ENCODE data around the gene WDCP.

WDCP gene

DNA sequence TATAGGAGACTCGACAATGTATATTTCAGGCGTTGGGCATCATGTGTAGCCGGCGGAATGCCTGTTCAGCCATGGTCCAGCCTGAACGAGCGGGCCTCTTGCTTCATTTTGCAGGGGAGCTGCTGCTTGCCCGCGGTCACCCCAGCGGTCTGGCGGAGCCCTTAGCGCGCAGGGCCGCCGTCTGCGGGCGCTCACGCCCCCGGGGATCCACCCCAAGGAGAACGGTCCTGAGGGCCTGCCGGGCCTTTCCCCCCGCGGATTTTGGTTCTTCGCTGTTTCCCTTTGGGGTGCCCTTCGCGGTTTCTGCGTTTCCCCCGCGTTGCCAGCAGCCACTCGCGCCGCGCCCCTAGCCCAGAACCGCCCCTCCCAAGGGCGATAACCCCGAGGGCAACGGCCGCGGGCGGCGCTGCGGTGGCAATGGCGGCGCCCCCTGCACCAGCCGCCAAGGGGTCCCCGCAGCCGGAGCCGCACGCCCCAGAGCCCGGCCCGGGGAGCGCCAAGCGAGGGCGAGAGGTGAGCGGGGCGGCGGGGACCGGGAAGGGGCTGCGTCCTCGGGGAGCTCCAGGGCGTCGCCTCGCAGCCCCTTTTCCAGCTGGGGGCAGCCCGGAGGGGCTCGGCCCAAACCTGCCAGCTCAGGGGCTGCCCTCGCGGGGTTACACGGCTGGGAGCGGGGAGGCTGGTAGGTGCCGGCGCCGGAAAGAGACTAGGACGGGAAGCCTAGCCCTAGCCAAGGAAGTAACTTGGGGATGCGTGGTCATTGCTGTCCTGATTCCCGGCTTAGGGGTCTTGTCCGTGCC lies 37.3 kb downstream of the WDCP start, which contains the start of gene MFSD2B:
Gene MFSD2B, plus strand, starts transcription at position 406 of the 797 bp plus-strand sequence. Its CDS starts 12 bp downstream, at position 418.
- peak within 1 kb of the TSS; percentile 37; the same call in 1 of the 2 replicates for H3K4me3 ChIP-seq (ENCODE audit: low read length)
- TF ChIP-seq ZNF274 (IDR thresholded peaks at IDR 0.05; ENCODE audit: low read depth, low read length): no peak

DNA sequence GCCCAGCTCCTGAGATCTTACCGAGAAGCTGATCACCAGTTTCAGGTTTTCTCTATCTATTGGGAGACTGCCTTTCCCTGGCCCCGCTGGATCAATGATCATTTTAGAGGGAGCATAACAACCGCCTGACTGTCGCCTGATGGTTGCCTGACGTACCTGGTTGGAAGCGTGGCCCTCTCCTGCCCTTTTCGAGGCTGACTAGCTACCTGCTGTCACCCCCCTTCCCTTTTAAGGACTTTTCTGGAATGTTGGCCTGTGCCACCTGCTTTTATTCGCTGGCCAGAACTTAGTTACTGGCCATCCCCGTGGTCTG lies 37.9 kb downstream of the WDCP start:
- no peak for TF ChIP-seq ZNF274 (IDR thresholded peaks at IDR 0.05; ENCODE audit: low read depth, low read length)
- no peak overlapping the region; the same call in 1 of the 2 replicates for H3K4me3 ChIP-seq (ENCODE audit: low read length)

DNA sequence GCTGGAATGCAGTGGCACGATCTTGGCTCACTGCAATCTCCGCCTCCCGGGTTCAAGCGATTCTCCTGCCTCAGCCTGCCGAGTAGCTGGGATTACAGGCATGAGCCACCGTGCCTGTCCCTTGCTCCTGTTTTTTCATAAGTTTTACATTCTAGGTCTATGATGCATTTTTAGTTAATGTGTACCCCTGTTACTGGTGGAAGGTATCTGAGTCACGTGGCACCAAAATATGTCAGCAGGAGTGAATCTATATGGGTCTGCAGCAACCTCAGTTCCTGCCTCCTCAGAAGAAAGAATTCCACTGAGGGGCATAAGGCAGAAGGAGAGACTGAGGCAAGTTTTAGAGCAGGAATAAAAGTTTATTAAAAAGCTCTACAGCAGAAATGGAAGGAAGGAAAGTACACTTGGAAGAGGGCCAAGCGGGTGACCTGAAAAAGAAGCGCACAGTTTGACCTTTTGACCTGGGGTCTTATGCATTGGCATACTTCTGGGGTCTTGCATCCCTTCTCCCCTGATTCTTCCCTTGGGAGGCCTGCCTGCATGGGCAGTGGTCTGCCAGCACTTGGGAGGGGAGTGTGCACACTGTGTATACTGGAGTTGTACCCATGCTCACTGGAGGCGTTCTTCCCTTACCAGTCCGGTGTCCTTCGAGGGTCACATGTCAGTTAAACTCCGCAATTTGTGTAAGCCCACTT lies 38.4 kb downstream of the WDCP start:
- no peak for TF ChIP-seq ZNF274 (IDR thresholded peaks at IDR 0.05; ENCODE audit: low read depth, low read length)
- H3K4me3 ChIP-seq (ENCODE audit: low read length): no peak overlapping the region

DNA sequence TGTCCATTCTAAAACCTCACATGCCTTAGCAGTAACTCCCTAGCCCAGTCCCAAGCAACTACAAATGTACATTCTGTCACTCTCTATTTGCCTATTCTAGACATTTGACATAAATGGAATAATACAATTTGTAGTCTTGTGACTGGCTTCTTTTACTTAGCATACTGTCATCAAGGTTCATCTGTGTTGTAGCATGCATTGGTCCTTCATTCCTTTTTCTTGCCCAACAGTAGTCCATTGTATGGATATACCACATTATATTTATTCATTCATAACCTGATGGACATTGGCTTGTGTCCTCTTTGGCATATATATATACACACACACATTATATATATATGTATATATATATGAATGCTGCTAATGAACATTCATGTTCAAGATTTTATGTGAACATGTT lies 39.5 kb downstream of the WDCP start:
- no peak for TF ChIP-seq ZNF274 (IDR thresholded peaks at IDR 0.05; ENCODE audit: low read depth, low read length)
- no peak overlapping the region for H3K4me3 ChIP-seq (ENCODE audit: low read length)

DNA sequence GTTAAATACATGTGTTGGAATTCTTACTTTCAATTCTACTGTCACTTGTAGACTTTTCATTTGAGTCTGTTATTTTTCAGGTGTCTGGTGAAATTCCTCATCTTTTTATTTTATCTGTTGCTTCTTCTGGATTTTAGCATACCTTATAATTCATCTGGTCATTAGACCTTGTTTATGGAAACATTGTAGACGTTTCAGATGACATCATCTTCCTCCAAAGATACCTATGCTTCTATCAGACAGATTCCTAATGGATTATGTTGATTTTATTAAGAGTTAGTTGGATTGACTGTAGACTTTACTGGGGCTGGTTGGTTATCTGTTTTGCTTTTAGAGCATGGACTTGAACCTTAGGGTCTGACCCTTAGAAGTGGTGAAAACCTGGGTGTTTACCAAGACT lies 52.6 kb downstream of the WDCP start:
- H3K4me3 ChIP-seq (ENCODE audit: low read length): no peak overlapping the region
- no peak for TF ChIP-seq ZNF274 (IDR thresholded peaks at IDR 0.05; ENCODE audit: low read depth, low read length)

DNA sequence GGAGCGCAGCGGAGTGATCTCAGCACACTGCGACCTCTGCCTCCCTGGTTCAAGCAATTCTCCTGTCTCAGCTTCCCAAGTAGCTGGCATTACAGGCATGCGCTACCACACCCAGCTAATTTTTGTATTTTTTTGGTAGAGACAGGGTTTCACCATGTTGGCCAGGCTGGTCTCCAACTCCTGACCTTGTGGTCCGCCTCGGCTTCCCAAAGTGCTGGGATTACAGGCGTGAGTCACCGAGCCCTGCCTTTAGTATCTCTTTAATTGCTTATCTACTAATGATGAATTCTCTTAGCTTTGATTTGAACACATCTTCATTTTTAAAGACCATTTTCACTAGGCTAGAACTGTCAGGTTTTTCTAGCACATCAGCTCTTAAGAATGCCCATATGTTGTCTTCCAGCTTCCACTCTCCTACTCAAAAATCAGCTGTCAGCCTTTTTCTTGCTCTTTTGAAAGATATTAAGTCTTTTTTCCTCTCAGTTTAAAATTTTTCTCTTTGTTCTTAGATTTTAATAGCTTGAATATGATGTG lies 53.4 kb downstream of the WDCP start:
- TF ChIP-seq ZNF274 (IDR thresholded peaks at IDR 0.05; ENCODE audit: low read depth, low read length): no peak
- no peak overlapping the region for H3K4me3 ChIP-seq (ENCODE audit: low read length)

DNA sequence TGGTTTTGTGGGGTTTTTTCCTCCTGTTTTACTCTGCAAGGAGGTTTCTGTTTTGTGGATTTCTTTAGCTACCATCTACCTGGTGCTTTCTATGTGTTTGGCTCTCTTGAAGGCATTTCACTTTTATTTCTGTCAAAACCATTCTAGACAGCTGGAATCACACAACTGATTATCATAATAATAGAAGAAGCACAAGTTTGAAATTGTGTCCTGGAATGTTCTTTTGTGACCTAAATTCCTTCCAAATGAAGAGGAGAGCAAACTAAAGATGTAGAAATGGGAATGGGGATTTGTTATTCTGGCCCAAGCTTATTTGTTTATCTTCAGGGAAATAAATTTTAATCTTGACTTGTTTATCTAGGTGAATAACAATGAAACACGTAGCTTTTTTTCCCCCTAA lies 54.3 kb downstream of the WDCP start:
- H3K4me3 ChIP-seq (ENCODE audit: low read length): no peak overlapping the region
- TF ChIP-seq ZNF274 (IDR thresholded peaks at IDR 0.05; ENCODE audit: low read depth, low read length): no peak

DNA sequence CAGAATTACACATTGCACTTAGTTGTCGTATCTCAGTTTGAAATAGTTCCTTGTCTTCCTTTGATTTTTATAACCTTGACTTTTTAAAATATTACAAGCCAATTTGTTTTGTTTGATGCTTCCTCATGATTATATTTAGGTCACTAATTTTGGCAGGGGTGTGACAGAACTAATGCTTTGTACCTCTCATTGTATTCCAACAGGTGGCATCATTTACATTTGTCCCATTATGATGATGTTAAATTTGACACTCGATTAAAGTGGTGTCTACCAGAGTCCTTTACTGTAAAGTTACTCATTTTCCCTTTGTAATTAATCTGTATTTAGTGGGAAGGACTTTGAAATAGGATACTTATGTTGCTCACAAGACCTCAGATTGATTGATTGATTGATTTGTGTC lies 58.8 kb downstream of the WDCP start:
- no peak for TF ChIP-seq ZNF274 (IDR thresholded peaks at IDR 0.05; ENCODE audit: low read depth, low read length)

More for the DNA sequence above, 58.8 kb downstream of the WDCP start:
- H3K4me3 ChIP-seq (ENCODE audit: low read length): no peak overlapping the region
